Esophagus squamous epithelium (tissue), 5 donors: Measurements from ENCODE around the gene LDHAL6B. TPM values are rescaled to one million over a fixed set of nuclear protein-coding genes. Genes with fewer than 3 reads are reported as not detected.

Source experiments
- DNase-seq: peaks from one replicate; lab custom pipeline; 2025; lab: John Stamatoyannopoulos, UW
- H3K27ac ChIP-seq, 4 donors: fragments of 200-600 bp; sonication (generic); one replicate each; pipeline ENCODE4 v1.5.1; 2016 to 2019; ENCODE audit warnings: mild to moderate bottlenecking in 1 of 4
- H3K27me3 ChIP-seq, 4 donors: fragments of 200-600 bp; sonication (generic); 1 replicate in 3 of 4; 2 replicates in 1 of 4; pipeline versions ENCODE4 v1.5.1 to v1.6.0; 2017 to 2021; ENCODE audit warnings: antibody characterized with exemption in 1 of 4
- H3K36me3 ChIP-seq, 3 donors: fragments of 200-600 bp; sonication (generic); one replicate each; pipeline ENCODE4 v1.5.1; 2016 to 2019
- H3K4me1 ChIP-seq, 3 donors: fragments of 200-600 bp; sonication (generic); one replicate each; pipeline ENCODE4 v1.5.1; 2017 to 2019
- H3K4me3 ChIP-seq, 4 donors: fragments of 200-600 bp; sonication (generic); 1 replicate in 3 of 4; 2 replicates in 1 of 4; pipeline ENCODE4 v1.5.1; 2016 to 2019; ENCODE audit warnings: mild to moderate bottlenecking in 2 of 4, moderate library complexity in 1 of 4
- H3K9me3 ChIP-seq, 3 donors: fragments of 200-600 bp; sonication (generic); one replicate each; pipeline ENCODE4 v1.5.1; 2016 to 2019
- POLR2A ChIP-seq, 4 donors: fragments of 450-650 bp; IDR thresholded peaks; one replicate each; pipeline ENCODE4 v1.6.1; 2017; ENCODE audit warnings: antibody characterized with exemption in 4 of 4, mild to moderate bottlenecking in 4 of 4, moderate library complexity in 3 of 4
- WGBS, 2 donors: methylation state at CpG; one replicate each; pipeline ENCODE4 v1.1.5; 2018; 5-methylcytosine and 5-hydroxymethylcytosine counted together
- intact Hi-C: fragments of 100-400 bp; cut with DNase I; formaldehyde crosslinking; loops from one replicate; pipeline ENCODE4 v1.15.0; 2022
- total RNA-seq, 4 donors: library from RNA; depleted of rRNA; stranded (reverse); fragments of >200 nt; gene quantifications; one replicate each; pipeline ENCODE4 v1.1.0, GENCODE V29; 2016
- TF ChIP-seq, protein P1 (sequence below), 6 experiments: fragments of 450-650 bp in 4 of 6; fragments of 200-600 bp in 2 of 6; sonication (generic) in 2 of 6; IDR thresholded peaks; one replicate each; pipeline ENCODE4 v1.5.1; 2016 to 2019; ENCODE audit warnings: antibody characterized with exemption in 6 of 6, mild to moderate bottlenecking in 4 of 6, moderate library complexity in 4 of 6
- donor health status: DM: yes; HTN: yes; CAD: no.

LDHAL6B gene
- not detected for total RNA-seq

DNA sequence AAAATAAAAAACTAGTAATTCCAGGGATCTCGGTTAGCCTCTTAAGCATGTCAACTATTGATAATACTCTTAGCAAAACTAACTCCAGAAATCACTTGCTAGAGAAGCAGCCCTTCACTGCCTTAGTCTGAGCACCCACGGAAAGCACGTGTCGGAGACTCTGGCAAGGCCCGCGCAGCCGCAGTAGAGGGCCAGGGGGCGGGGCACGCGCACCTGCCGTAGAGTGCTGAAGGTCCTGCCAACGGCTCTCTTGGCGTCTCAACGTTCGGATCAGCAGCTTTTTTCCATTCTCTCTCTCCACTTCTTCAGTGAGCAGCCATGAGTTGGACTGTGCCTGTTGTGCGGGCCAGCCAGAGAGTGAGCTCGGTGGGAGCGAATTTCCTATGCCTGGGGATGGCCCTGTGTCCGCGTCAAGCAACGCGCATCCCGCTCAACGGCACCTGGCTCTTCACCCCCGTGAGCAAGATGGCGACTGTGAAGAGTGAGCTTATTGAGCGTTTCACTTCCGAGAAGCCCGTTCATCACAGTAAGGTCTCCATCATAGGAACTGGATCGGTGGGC lies at the start of gene LDHAL6B:
Gene LDHAL6B, plus strand, starts transcription at position 221 of the 561 bp plus-strand sequence. Its CDS starts 98 bp downstream, at position 319.
- Histone ChIP-seq H3K27ac (no peak within 1 kb of the TSS), H3K4me1 (peaks cover 0 to 5% (median 0%) of the 10 kb centered on the region in 3 donors), H3K36me3 (peaks cover 0 to 89% (median 17%) of the 10 kb centered on the region in 3 donors), H3K4me3 (no peak within 1 kb of the TSS), H3K9me3 (no peaks in the 10 kb centered on the region), H3K27me3 (no peaks in the 10 kb centered on the region)
- intact Hi-C loops = no loop called here
- TF ChIP-seq, protein P1, sequence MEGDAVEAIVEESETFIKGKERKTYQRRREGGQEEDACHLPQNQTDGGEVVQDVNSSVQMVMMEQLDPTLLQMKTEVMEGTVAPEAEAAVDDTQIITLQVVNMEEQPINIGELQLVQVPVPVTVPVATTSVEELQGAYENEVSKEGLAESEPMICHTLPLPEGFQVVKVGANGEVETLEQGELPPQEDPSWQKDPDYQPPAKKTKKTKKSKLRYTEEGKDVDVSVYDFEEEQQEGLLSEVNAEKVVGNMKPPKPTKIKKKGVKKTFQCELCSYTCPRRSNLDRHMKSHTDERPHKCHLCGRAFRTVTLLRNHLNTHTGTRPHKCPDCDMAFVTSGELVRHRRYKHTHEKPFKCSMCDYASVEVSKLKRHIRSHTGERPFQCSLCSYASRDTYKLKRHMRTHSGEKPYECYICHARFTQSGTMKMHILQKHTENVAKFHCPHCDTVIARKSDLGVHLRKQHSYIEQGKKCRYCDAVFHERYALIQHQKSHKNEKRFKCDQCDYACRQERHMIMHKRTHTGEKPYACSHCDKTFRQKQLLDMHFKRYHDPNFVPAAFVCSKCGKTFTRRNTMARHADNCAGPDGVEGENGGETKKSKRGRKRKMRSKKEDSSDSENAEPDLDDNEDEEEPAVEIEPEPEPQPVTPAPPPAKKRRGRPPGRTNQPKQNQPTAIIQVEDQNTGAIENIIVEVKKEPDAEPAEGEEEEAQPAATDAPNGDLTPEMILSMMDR (IDR thresholded peaks at IDR 0.05) = no peak
- no peak for TF ChIP-seq POLR2A (IDR thresholded peaks at IDR 0.05)
- WGBS, 2 donors = 93 to 98% methylated on average over 18 to 19 of the region's 30 CpGs
- DNase-seq = no peak

DNA sequence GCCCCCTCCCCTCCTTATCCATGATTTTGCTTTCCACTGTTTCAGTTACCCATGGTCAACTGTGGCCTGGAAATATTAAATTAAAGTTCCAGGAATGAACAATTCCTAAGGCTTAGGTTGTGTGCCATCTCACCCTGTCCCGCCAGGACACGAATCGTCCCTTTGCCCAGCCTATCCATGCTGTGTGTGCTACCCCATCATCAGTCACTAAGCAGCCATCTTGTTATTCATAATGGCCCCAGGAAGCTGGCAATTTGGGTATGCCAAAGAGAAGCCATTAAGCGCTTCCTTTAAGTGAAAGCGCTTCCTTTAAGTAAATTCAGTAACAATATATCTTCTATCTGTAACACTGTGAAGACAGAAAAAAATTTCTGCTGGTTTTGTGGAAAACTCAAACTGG lies 49.2 kb upstream of the LDHAL6B start:
- 90 to 96% methylated on average over 5 of the region's 5 CpGs for WGBS, 2 donors
- H3K36me3 ChIP-seq = peaks cover 0 to 100% (median 19%) of the 10 kb centered on the region in 3 donors
- H3K4me3 ChIP-seq = no peak overlapping the region
- intact Hi-C loops = no loop called here
- H3K4me1 ChIP-seq = peaks cover 0 to 26% (median 12%) of the 10 kb centered on the region in 3 donors
- TF ChIP-seq, protein P1 (IDR thresholded peaks at IDR 0.05) = no peak
- no peak for TF ChIP-seq POLR2A (IDR thresholded peaks at IDR 0.05)
- no peak for DNase-seq
- H3K9me3 ChIP-seq = no peaks in the 10 kb centered on the region
- no peaks in the 10 kb centered on the region for H3K27me3 ChIP-seq
- peak overlapping the region in 2 of 4 donors; percentile 73 to 85 for H3K27ac ChIP-seq

DNA sequence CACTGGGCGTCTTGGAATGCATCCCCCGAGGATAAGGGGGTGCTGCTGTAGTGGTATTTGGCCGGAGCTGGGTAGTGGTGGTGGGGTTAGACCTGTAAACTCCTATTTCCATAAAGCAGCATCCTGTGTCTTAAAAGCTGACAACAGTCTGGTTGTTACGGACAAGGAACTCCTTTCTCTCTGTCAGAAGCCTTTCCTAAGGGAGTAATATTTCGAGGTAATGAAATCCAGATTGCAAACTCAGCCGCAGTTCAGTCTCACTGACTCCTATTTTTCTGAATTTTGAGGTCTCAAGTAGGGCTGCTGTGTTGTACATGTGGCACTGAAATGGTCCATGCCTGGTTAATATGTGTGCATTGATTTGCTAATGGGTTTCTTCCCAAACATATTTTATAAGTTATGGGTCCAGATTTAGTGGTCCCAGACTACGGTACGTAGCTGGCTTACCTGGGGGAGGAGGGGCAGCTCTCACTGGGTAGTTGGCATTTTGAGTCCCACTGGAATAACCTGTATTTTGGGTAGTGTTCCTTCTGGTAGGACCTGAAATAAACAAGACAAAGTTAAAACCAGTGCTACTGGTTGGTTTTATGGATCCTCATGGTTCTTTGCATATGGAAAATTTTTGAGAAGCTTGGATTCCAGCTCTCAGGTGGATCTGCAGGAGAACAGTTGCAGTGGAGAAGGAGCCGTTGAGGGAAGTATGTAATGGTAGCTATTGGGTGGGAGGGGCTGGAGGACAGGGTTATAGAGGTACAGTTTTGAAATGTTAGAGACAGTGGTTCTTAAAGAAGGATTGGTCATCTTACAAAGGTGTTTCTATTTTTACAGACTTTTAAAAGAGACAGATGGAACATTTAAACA lies 48.6 kb upstream of the LDHAL6B start:
- 73 to 76% methylated on average over 9 of the region's 9 CpGs for WGBS, 2 donors
- H3K4me3 ChIP-seq = no peak overlapping the region
- peaks cover 0 to 26% (median 12%) of the 10 kb centered on the region in 3 donors for H3K4me1 ChIP-seq
- H3K27ac ChIP-seq = peak overlapping the region; percentile 24 to 85 (median 49)
- no peak for DNase-seq
- TF ChIP-seq, protein P1 (IDR thresholded peaks at IDR 0.05) = no peak
- TF ChIP-seq POLR2A (IDR thresholded peaks at IDR 0.05) = no peak
- H3K27me3 ChIP-seq = no peaks in the 10 kb centered on the region
- peaks cover 0 to 100% (median 18%) of the 10 kb centered on the region in 3 donors for H3K36me3 ChIP-seq
- no peaks in the 10 kb centered on the region for H3K9me3 ChIP-seq
- intact Hi-C loops = no loop called here

DNA sequence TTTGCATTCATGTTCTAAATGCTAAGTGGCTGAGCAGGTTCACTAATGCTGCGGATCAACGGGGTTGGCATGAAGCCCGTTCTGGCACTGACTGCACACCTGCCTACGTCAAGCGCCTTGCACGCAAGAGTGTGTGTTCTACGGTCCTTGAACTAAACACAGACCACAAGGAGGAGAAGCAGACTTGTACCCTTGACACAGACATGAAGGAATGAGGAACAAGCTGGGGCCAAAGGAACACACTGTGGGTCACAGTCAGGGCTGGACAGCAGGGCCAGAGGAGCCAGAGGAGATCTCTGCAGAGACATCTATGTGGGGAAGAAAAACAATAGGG lies 48.0 kb upstream of the LDHAL6B start:
- TF ChIP-seq POLR2A (IDR thresholded peaks at IDR 0.05) = no peak
- TF ChIP-seq, protein P1 (IDR thresholded peaks at IDR 0.05) = no peak
- no peak for DNase-seq
- peaks cover 0 to 95% (median 12%) of the 10 kb centered on the region in 3 donors for H3K36me3 ChIP-seq
- H3K9me3 ChIP-seq = no peaks in the 10 kb centered on the region
- no peak overlapping the region for H3K4me3 ChIP-seq
- WGBS, 2 donors = 51% methylated on average over 7 of the region's 7 CpGs
- H3K4me1 ChIP-seq = peaks cover 0 to 26% (median 12%) of the 10 kb centered on the region in 3 donors
- peak overlapping the region in 3 of 4 donors; percentile 25 to 85 (median 73) for H3K27ac ChIP-seq
- intact Hi-C loops = no loop called here
- H3K27me3 ChIP-seq = no peaks in the 10 kb centered on the region

DNA sequence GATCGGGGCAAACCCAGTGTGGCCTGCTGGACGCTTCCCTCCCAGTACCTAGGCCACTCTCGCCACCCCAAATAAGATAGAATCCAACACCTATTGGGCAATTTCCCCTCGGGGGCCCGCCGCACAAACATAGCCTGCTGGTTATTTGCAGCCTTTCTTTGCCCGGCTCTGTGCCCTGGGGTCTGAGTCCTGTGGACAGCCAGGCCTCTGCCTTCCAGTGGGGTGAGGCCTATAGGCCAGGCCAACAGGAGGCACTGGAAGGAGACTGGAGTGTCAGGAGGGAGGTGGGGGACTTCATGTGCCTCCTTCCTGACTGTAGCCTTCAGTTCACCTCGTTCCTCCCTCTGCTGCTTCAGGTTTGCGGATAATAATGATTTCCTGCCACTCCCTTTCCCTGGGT lies 47.4 kb upstream of the LDHAL6B start:
- peaks cover 0 to 27% (median 12%) of the 10 kb centered on the region in 3 donors for H3K4me1 ChIP-seq
- H3K27me3 ChIP-seq = no peaks in the 10 kb centered on the region
- no peaks in the 10 kb centered on the region for H3K9me3 ChIP-seq
- intact Hi-C loops = no loop called here
- DNase-seq = no peak
- WGBS, 2 donors = 79 to 85% methylated on average over 9 of the region's 9 CpGs
- TF ChIP-seq, protein P1 (IDR thresholded peaks at IDR 0.05) = no peak
- no peak for TF ChIP-seq POLR2A (IDR thresholded peaks at IDR 0.05)
- no peak overlapping the region for H3K4me3 ChIP-seq
- H3K27ac ChIP-seq = peak overlapping the region in 3 of 4 donors; percentile 52 to 85 (median 73)
- peaks cover 0 to 89% (median 12%) of the 10 kb centered on the region in 3 donors for H3K36me3 ChIP-seq
